Fibroblast of mammary gland (primary cell): Measurements from ENCODE around the gene WDR37.

ENCODE experiments used
- DNase-seq: peaks from one replicate; pipeline ENCODE4 v3.0.0-alpha.2; 2010; ENCODE audit warnings: low read depth
- H3K4me3 ChIP-seq: 2 replicates; pipeline ENCODE4 v1.5.1; 2011; ENCODE audit warnings: low read depth, mild to moderate bottlenecking, low read length, moderate library complexity; ENCODE audit not compliant: control insufficient read depth
- TF ChIP-seq, protein P1 (sequence below): conservative IDR thresholded peaks from 2 replicates; pipeline ENCODE4 v1.5.1; 2011; ENCODE audit warnings: low read depth, low read length, inconsistent platforms; ENCODE audit not compliant: control insufficient read depth, insufficient read depth

Gene WDR37

GRCh38 chr10:1179346-1180070 is 123.3 kb downstream of the WDR37 start:
- no peak overlapping the region for H3K4me3 ChIP-seq
- DNase-seq = no peak
- TF ChIP-seq, protein P1, sequence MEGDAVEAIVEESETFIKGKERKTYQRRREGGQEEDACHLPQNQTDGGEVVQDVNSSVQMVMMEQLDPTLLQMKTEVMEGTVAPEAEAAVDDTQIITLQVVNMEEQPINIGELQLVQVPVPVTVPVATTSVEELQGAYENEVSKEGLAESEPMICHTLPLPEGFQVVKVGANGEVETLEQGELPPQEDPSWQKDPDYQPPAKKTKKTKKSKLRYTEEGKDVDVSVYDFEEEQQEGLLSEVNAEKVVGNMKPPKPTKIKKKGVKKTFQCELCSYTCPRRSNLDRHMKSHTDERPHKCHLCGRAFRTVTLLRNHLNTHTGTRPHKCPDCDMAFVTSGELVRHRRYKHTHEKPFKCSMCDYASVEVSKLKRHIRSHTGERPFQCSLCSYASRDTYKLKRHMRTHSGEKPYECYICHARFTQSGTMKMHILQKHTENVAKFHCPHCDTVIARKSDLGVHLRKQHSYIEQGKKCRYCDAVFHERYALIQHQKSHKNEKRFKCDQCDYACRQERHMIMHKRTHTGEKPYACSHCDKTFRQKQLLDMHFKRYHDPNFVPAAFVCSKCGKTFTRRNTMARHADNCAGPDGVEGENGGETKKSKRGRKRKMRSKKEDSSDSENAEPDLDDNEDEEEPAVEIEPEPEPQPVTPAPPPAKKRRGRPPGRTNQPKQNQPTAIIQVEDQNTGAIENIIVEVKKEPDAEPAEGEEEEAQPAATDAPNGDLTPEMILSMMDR = no peak

GRCh38 chr10:1180071-1180730 is 124.0 kb downstream of the WDR37 start:
- no peak overlapping the region for H3K4me3 ChIP-seq
- TF ChIP-seq, protein P1 = no peak
- no peak for DNase-seq

DNA sequence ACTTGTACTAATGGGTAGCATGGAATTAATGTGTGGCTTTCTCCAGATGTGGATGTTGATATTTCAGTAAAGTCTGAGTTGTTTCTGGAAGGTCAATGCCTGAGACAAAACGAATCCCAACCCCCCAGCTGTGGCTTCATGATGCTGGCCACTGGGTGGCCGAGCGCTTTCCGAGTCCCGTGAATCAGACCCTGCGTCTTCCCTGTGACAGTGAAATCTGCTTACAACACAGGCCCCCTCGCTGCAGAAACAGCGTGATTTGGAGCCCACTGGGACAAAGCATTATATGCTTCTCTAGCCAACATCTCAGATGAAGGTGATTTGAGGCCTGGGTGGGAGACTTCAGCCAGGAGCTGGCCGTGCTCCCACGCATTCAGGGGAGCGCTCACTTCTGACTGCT is 124.7 kb downstream of the WDR37 start:
- H3K4me3 ChIP-seq = no peak overlapping the region
- TF ChIP-seq, protein P1 = no peak
- DNase-seq = no peak
